NCI-H1694 (cell line): ENCODE data around the gene NXNL1.

ENCODE experiments used
- DNase-seq: peaks from one replicate; lab custom pipeline; 2025; lab: John Stamatoyannopoulos, UW

Gene NXNL1

GRCh38 chr19:17455308-17456123 lies 5.2 kb downstream of the NXNL1 start:
- no peak for DNase-seq

DNA sequence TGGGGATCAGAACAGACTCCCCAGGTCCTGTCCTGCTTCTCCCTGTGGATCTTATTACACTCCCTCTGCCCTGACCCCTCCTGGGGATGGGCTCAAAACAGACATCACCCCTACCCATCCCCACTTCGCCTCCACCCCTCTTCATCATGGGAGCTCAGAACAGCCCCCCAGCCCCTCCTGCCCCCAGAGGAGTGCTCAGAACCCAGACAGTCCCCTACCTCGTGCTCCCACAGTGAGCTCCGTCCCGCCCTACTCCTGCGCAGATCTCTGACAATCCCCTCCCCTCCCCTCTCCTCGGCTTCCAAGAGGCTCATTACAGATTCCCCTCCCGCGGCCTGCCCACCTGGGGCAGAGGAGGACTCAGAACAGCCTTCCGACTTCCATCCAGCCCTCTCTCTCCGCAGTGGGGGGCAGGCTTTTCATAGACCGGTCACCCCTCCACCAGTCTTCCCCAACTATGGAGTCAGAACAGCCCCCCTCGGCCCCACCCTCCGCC lies 6.1 kb downstream of the NXNL1 start:
- DNase-seq, result no peak

- DNase-seq, result no peak
Measured at GRCh38 chr19:17451820-17452219, 8.9 kb downstream of the NXNL1 start.

DNA sequence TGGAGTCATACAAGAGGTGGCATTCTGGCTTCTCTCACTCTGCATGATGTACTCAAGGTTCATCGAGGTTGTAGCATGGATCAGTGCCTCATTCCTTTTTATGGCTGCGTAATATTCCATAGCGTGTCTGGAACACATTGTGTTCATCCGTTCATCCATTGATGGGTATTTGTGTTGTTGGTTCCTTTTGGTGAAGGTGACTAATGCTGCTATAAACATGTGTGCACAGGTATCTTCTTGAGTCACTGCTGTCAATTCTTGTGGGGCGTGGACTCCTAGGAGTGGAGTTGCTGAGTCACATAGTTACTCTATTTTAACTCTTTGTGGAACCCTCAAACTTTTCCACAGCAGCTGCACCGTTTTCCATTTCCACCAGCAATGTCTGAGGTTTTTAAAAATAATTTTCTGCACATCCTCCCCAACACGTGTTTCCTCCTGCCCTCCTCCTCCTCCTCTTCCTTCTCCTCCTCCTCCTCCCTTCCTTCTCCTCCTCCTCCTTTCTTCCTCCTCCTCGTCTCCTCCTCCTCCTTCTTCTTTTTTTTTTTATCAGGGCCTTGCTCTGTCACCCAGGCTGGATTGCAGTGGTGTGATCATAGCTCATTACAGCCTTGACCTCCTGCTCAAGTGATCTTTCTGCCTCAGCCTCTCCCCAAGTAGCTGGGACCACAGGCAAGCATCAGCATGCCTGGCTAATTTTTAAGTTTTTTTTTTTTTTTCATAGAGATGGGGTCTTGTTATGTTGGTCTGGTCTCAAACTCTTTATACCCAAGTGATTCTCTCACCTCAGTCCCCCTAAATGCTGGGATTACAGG lies 10.3 kb downstream of the NXNL1 start:
- DNase-seq, result no peak

DNA sequence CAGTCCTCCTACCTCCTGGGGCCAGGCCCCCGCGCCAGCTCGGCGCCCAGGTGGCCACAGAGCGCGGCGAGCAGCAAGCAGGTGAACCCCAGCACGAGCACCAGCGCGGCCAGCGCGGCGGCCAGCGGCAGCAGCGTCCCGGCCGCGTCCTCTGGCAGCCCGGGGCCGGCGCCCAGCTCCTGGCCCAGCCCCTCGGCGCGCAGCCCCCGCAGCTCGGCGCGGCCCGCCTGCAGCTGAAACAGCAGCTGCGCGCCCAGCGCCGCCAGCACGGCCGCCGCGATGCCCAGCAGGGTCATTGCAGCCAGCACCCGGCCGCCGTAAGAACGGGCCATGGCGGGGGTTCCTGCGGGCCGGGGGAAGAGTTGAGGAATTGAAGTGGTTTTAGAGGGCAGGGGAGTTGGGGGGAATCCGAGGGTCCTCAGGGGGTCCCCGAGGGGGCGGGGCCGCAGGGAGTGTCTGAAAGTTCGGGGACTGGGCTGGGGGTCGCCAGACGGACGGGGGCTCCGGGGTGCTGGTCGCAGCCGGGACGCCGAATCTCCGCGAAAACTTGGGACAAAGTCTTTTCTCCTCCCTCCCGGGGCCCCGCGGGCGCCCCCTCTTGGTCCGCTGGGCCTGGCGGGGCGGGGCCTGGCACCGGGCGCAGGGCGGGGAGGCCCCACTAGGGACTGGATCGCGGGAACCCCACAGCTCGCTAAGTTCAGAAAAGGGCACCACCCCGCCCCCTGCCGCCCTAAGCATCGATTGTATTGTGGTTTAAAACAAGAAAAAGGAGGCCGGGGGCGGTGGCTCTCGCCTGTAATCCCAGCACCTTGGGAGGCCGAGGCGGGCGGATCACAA lies 12.4 kb downstream of the NXNL1 start, which contains the start of gene TMEM221:
Gene TMEM221 (minus strand): TSS at position 538 of the 837 bp plus-strand sequence. CDS start 206 bp downstream, at position 332.
- DNase-seq, result no peak

DNA sequence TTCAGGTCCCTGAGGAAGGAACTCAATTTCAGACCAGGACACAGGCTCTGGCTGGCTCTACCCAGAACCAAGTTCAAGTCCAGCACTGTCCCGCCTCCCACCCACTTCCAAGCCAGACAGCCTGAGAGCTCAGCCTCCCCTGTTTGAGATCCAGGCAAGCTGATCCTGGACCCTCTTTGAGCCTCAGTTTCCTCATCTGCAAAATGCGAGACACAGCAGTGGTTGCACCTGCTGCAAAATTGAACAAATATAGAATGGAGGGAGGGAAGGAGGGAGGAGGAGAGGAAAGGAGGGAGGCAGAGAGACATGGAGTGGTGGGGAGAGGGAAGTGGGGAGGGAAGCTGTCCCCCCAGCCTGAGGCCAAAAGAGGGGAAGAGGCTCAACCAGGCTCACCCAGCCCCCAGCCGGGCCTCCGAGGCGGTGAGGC lies 13.0 kb downstream of the NXNL1 start:
- no peak for DNase-seq

DNA sequence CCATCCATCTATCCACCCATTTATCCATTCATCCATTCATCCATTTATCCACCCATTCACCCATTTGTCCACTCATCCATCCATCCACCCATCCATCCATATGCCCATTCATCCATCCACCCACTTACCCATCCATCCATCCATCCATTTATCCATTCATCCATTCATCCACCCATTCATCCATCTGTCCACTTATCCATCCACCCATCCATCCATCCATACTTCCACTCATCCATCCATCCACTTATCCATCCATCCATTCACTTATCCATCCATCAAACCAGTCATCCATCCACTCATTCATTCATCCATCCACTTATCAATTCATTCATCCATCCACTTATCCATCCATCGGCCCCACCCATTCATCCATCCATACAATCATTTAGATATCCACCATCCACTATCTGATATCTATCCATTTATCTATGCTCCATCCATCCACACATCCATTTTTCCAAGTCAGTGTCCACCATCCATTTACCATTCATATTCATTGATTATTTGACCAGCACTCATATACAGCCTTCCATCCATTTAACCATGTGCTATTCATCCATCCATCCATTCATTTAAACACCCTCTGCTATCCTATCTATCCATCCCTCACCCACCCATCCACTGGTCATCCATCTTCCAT lies 15.1 kb downstream of the NXNL1 start:
- no peak for DNase-seq

DNA sequence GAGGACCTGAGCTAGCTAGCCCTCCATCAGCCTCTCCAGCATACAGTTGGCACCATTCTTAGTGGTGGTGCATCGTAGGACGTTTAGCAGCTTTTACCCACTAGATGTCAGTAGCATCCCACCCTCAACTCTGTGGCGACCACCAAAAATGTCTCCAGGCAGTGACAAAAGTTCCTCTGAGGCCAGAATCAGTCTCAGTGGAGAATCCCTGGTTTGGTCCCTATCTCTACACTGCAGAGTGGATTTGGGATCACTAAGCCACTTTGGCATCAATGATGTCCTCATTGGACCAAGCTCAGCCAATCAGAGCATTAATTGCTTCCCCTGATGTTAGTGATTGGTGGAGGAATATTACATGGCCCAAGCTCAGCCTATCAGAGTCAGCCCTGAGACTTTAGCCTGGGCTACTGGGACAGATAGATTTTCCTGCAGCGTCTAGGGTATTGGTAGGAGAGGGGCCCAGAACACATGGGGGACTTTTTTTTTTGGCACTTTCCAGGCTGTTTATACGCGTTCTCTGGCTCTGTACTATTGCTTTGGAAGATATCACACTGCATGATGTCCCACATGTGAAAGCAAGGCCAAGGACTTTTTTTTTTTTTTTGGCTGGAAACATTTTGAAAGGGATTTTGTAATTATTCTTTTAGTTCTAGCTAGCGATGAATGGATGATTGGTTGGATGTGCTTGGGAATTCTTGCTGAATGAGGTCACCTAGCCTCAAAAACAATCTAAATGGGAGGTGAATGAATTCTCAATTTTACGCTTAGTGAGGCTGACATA lies 19.3 kb downstream of the NXNL1 start:
- DNase-seq, result no peak

- DNase-seq, result no peak
Measured at GRCh38 chr19:17436874-17437267, 23.9 kb downstream of the NXNL1 start.

DNA sequence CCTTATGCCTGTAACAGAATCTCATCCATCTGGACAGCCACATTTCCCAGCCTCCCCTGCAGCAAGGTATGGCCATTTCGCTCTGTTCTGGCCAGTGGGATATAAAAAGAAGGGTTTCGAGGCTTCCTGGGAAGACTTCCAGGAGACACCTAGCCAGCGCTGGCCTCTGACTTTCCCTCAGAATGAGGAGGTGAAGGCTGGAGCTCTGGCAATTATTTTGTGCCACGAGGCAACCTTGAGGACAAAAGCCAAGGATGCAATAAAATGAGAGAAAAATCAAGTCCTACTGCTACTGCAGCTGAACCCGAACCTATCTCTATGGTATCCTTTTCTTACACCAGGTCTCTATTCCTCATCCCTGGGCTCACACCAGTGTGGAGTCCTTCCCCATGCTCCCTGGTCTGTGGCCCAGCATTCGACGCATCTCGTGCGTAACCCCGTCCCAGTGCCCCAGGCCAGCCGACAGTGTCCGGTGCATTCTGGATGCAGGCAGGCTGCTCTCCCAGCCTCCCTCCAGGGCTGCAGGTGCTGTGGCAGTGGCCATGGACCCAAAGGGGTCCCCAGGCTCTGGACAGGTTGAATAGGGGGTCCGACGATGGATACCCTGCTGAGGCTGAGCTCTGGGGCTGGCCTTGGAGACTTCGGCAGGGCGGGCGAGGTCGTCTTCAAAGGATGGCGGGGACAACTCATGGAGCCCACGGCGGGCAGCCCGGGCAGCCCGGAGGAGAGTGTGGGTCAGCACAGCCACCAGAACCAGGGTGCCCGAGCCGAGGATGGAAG lies 24.4 kb downstream of the NXNL1 start:
- DNase-seq, result no peak

GRCh38 chr19:17435218-17435617 lies 25.5 kb downstream of the NXNL1 start:
- no peak for DNase-seq

DNA sequence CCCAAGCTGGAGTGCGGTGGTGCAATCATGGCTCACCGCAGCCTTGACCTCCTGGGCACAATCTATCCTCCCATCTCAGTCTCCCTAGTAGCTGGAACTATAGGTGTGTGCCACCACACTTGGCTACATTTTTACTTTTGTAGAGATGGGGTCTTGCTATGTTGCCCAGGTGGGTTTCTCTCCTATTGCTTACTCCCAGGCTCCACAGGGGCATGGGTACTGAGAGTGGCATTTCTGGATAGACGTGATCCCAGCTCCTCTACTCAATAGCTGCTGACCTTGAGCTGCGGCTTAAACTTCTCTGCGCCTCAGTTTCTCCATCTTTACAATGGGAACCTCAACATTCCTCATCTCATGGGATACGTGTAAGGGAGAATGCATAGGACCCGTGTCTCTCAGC lies 29.3 kb downstream of the NXNL1 start:
- DNase-seq, result no peak

GRCh38 chr19:17429641-17430113 lies 31.0 kb downstream of the NXNL1 start:
- no peak for DNase-seq

DNA sequence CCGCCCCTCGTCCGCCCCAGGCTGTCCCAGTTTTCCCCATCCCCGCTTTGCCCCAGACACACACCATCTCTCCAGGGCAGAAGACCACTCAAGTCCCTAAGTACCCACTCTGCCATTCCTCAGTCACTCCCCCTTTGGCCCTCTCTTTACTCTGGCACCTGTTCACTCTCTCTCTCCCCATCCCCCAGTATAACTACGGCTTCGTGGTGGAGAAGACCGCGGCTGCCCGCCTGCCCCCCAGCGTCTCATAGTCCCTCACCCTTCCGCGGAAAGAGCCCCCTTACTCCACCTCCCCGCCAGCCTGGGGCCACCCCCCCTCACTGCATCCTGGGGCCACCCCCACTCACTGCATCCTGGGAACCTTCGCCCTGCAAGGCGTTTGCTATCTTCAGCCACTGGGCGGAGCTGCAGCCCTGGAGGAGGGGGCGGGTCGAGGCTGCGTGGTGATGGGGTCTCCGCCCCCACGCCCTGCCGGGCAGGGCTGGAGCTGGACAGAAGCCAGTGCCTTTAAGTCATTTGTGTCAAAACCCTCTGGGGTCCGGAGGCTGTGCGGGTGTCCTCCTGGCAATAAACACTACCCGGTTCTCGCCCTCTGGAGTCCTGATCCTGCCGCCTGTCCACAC lies 35.9 kb downstream of the NXNL1 start:
- no peak for DNase-seq

- no peak for DNase-seq
Measured at GRCh38 chr19:17423429-17424208, 37.1 kb downstream of the NXNL1 start.

DNA sequence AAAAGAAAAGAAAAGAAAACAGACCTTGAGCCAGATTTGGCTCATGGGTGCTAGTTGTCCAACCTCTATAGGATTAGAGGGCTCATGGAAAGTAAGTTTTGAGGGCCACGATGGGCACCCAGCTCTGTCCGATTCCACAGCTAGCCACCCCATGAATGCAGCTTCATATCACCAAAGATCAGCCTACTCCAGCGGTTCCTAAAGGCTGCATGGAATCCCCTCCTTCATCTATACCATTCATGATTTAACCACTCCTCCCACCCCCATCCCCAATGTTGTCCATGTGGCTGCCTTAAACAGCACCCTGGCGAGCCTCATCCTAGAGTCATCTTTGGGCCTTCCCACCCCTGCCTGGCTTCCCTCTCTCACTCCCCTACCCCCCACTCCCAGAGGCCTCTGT lies 38.8 kb downstream of the NXNL1 start:
- no peak for DNase-seq

- DNase-seq, result no peak
Measured at GRCh38 chr19:17420475-17420924, 40.2 kb downstream of the NXNL1 start.
